SW 1271 (cell line): ENCODE data around the gene SLC6A17.

Experiments
- DNase-seq, 2 experiments: peaks; one replicate each; lab custom pipeline; 2025; lab: John Stamatoyannopoulos, UW

Gene SLC6A17

DNA sequence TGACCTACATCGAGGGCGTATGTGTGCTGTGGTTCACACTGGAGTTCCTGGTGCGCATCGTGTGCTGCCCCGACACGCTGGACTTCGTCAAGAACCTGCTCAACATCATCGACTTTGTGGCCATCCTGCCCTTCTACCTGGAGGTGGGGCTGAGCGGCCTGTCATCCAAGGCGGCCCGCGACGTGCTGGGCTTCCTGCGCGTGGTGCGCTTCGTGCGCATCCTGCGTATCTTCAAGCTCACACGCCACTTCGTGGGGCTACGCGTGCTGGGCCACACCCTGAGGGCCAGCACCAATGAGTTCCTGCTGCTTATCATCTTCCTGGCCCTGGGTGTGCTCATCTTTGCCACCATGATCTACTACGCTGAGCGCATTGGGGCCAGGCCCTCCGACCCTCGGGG lies 72.8 kb downstream of the SLC6A17 start:
- no peak for DNase-seq

DNA sequence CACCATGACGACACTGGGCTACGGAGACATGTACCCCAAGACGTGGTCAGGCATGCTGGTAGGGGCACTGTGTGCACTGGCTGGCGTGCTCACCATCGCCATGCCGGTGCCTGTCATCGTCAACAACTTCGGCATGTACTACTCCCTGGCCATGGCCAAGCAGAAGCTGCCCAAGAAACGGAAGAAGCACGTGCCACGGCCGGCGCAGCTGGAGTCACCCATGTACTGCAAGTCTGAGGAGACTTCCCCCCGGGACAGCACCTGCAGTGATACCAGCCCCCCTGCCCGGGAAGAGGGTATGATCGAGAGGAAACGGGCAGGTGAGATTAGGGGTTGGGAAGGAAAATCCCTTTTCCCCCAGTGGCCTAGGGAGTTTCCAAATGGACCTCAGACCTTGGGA lies 73.3 kb downstream of the SLC6A17 start:
- DNase-seq, result no peak

DNA sequence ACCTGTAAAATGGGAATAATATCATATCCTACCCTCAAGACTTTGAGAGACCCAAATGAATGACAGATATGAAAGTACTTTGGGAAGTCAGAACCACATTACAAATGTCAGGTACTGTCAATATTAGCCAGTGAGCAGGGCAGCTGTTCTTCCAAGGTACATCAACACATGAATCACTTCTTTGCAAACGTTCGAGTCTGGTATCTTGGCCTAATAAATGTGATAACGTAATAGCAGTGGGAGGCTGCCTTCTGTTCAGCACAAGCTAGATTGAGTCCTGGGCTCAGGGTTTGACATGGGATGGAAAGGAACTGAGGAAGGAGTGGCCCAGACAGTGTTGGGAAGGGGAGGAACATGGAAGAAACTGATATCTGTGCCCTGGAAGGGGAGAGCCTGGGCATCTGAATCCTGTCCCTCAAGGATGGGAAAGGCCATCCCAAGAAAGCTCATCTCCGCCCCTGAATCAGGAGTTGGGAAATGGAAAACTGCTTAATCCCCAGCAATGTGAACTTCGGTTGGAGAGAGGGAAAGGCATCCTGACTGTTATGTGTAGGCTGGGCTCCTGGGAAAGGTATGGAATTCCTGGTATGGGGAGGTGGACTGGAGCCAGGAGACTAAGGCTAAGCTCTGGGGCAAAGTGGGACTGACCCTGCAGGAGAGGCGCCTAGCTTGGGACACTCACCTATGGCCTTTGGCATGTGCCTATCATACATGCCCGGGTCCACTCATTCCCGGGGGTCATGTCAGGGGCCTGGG lies 74.1 kb downstream of the SLC6A17 start:
- no peak for DNase-seq

DNA sequence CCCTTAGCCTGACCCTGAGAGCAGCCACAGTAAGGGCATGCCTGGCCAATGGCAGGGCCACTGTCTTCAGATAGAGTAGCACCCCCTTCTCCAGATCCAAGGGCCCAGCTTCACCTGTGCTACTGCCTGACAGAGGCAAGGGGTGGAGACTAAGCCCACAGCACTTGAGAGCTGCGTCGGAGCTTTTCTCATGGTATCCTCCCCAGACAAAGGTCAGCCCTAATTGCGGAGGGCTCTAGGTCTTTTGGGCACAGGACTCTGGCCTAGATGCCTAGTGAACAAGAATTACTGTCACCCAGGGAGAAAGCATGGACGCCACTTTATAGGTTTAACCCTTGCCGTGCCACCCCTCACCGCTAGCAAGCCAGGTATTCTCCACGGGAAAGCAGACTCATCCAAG lies 74.9 kb downstream of the SLC6A17 start:
- no peak for DNase-seq

DNA sequence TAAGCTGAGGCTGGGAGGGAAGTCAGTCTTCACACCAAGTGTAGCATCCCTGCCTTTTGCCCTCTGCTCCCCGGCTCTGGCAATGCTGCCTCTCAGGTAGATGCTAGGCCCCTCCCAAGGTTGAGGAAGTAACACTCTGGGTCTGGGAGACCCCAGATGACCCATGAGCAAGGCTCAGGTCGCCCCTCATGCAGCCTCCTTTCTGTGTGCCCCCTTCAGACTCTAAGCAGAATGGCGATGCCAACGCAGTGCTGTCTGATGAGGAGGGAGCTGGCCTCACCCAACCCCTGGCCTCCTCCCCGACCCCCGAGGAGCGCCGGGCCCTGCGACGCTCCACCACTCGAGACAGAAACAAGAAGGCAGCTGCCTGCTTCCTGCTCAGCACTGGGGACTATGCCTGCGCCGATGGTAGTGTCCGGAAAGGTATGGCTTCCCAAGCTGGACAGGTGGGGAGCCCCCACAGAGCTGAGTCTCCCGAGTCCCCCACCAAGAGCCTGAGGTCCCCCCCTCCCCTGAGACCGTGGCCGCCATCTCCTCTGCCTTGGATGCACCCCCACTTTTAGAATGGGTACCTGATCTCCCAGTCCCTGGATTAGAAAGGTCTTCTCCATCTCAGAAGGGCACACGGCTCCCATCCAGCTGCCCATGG lies 75.6 kb downstream of the SLC6A17 start:
- no peak for DNase-seq

DNA sequence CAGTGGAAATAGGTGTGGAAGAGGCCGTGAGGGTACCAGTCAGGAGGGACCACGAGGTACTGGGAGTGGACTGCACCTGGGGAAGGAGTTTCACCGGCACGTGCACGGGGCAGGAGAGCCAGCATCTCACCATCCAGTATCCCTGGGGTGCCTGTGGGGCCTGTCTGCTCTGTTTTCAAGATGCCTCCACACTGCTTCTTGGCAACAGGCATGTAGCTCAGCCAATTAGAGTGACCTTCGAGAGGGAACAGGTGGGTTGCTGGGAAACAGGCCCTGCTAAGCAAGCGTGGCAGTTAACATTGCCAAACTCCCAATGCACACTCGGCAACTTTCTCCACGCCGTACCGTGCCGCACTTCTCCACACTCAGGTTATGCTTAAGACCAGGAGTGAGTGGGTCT lies 77.5 kb downstream of the SLC6A17 start:
- DNase-seq, result no peak

DNA sequence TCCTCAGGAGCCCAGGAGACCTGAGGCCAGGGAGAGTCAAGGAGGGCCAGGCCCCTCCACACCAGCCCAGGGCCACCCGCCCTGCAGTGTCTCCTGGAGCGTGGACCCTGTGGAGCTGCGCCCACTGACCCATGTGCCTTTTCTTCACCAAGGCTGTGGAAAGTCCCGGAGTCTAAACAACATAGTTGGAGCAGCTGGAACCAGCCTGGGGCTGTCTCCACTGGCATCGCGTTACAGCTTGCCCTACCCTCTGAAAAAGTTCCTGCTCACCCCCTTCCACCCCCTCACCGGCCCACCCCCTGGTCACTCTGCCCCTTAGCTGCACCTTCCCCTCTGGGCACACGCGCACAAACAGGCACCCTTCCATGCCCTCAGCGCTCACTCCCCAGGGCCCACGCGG lies 78.1 kb downstream of the SLC6A17 start:
- DNase-seq, result no peak

DNA sequence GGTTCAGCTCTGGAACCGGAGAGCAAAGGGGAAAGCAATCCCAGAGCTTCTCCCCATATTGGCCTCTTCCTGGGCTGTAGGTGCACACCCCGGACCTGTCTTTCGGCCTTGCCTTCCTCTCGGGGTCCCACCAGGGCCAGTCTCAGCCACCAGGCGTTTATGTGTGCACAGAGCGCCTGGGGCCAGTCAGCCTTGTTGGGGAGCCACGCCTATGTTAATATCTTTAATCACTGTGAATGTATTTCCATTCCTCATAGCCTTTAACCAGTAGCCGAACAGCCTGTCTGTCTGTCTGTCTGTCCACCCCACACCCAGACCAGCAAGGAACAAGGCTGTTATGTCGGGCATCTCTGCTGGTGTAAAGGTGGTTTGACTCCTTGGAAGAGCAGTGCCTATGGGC lies 78.6 kb downstream of the SLC6A17 start:
- DNase-seq, result no peak

DNA sequence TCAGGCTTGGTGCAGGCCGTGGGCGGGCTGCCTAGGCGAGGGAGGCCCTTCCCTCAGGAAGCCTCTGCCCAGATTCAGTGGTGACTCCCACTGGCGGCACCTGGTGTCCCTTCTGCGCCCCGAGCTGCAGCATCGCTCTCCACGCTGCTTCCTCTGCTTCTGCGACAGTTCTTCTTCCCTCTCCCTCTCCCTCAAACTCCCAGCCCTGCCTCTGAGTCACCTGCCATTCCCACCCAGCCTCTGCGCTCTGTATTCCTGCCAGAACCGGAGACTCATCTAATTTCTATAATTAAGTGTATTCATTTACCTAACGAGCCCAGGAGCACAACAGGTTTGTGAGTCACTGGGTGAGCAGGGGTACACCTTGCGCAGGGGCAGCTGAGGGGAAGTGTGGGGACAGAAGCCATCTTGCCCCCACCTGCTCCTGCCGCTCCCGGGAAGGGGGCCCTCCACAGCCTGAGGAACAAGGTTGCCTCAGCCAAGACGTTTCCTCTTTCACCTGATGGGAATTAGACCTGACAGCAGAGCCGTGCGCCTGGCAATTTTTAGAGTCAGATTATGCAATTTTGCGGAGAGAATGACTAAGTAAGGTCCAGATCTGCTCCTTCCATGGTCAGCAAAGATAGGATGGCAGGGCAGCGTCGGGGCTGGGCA lies 79.2 kb downstream of the SLC6A17 start:
- no peak for DNase-seq

- no peak for DNase-seq
These were observed 80.3 kb downstream of the SLC6A17 start for GRCh38 chr1:110230381-110231199.

DNA sequence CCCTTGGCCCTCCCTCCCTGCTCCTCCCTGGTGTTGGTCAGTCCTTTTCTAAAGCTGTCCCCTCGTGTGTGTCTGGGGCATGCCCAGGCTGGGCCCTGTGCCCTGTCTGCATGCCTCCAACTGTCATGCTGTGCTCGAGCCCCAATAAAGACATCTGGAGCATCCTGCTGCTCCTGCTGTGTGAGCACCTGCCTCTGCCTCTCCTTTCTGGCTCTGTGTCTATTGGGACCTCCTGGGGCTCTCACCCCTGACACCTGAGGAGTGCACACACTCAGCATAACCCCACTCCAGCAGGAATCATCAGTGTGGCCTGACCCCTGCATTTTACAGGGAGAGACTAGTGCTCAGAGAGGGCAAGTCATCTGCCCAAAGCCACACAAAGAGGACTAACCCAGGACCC lies 83.6 kb downstream of the SLC6A17 start:
- no peak for DNase-seq

GRCh38 chr1:110234691-110235090 lies 84.4 kb downstream of the SLC6A17 start:
- DNase-seq, result no peak

DNA sequence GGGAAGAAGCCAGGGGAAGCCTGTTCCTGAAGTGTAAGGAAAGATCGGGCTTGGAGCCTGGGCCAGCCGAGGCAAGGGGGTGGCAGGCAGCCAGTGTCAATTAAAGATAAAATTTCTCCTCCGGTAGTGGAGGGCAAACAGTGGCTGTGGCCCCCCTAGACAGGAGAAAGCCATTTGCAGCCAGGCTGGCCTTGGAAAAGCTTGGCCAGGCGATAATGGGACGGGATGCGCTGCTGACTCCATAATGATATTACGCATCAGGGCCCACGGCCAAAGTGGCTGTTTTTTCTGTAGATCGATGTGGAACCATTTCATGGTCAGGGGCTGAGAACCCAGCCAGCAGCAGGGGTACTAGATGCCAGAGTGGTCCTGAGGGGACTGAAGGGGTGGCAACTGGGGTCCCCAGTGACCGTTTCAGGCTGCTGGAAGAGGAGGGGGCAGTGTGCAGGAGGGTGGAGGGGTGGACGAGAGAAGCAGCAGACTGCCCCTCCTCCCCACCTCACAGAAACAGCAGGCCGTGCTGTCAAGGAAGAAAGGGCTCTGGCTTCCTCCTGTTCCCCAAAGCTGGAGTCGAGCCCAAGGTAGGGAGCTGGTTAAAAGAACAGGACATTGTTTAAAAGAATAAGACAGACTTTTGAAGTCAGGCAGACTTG lies 85.0 kb downstream of the SLC6A17 start:
- DNase-seq, result no peak

- DNase-seq, result no peak
These were observed 85.8 kb downstream of the SLC6A17 start for GRCh38 chr1:110235834-110236682.

DNA sequence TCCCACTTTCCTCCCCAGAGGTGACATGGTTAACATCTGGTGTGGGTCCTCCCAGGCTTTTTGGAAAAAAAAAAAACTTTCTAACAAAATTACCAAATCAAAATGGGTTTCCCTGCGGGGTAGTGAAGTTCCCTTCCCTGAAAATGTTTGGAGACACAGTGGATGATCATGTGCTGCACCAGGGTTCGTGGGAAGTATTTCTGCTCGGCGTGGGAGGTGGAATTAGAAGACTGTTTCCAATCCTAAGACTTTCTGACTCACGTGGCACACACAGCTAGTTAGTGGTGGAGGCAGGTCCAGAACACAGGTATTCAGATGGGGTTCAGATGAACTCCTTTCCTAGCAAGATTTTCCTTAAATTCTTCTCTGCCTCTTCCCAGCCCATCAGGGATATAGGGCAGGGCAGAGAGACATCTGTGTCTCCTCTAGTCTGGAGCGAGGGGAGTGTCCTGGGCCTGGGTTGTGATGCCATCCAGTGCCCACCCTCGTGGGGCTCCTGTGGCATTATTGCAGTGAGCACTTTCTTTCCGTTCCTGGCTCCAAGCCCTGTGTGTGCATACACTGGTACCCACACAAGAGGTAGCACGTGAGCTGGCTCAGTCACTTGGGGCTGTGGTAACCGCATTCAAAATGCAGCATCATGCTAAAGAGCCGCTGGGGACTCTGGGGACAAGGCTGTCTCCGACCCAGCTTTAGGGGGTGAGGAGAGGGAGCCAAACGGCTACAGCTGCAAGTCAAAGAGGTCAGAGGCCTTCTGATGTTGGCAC lies 87.3 kb downstream of the SLC6A17 start:
- DNase-seq, result no peak

- DNase-seq, result no peak
These were observed 89.4 kb downstream of the SLC6A17 start for GRCh38 chr1:110239441-110240430.

DNA sequence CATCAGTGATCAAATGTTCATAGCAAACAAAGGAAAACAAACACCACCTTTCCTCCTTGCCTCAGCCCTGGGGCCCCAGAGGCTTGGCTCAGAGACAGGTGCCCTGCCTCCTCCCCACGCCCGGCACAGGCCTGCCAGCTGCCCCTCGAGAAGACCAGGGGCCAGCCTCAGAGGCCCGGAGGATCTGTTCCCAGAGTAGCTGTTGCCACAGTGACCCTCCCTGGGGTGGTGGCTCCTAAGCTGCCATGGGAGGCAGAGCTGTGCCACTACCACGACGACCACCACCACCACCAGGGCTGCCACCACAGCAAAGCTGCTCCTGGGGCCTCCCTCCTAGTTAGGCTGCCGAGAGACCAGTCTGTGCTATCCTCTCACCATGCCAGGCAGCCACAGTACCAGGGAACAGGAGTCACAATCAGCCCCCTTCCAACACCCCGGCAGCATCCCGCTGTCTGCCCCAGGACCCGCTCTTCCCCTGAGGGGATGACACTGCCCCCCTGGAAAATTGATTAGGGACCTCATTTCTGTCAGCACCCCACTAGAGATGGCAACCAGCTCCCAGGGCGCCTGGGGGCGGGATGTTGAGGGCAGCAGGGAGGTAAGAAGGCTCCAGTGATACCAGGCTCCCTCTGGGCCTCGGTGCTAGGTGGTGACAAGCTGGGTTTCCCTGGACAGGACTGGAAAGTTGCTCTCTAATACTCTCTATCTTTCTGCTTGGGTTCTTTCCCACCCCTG lies 90.3 kb downstream of the SLC6A17 start:
- DNase-seq, result no peak

DNA sequence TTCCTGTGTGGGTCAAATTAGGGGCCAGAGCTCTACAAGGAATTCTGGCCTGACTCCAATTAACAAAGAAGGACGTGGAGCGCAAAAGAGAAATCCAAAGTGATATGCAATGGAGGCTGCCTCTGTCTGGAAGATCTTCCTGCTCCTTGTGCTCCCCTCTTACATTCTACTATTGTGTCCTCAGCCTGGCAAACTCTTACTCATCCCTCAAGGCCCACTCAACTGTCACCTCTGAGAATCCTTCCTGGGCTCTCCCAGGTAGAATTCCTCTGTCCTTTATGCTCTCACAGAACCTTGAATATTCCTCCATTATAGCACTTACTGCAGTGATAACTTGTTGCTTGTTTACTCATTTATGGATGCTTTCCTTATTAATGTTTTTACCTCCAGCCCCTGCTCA lies 91.2 kb downstream of the SLC6A17 start:
- DNase-seq, result no peak
